NCI-H1105 treated with DMSO at 0.1 percent for 48 hours (cell line): Measurements from ENCODE around the gene OR8G5.
"Not testable (repeated sequence)": the region's sequence is repeated elsewhere in the genome, so short reads cannot be mapped to it uniquely, and the experiment has no call there.

ENCODE experiments used
- DNase-seq: peaks from one replicate; lab custom pipeline; 2025; lab: John Stamatoyannopoulos, UW

The OR8G5 gene

DNA sequence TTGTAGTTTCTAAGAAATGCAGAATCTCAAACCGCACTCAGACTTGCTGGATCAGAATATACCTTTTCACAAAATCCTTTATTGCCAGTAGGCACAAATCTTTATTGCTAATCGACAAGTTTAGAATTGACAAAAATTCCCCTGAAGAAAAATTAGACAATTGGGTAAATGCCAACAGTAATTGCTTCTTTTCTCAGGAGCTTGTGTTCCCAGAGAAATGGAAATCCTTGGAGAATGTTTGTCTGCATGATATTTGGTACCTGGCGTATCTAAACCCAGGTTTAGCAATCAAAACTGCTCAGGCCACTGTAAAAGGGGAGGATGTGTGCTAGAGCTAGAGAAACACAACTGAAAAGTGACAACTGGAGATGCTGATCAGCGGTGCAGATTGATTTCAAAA is at the start of gene OR8G5:
Gene OR8G5, plus strand, starts transcription at position 301 of the 400 bp plus-strand sequence. CDS start 8,556 bp downstream, outside the sequence.
- DNase-seq = no peak

- DNase-seq = no peak
Observed at GRCh38 chr11:124207102-124207792, 48.9 kb upstream of the OR8G5 start.

DNA sequence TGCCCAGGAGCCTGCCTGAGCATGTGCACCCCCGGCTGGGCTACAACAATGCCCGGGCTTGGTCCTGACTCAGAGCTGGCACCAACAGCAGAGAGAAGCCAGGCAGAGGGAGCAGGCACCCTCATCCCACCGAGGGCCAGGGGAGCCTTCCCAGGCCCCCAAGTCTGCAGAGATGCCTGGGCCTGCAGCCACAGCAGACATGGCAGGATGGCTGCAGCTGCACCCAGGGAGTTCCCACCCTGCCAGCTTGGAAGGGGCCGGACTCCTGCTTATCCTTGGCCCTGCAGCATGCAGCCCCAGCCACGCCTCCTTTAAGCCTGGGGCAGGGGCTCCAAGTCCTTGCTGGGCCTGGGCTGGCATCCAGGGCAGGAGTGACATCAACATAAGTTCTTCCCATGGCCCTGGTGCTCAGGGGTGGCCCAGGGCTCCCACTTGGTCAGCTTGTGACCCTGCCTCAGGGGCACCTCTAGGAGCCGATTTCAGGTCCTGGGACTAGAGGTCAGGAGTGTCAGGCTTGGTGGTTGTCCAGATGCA is 46.3 kb upstream of the OR8G5 start:
- no peak for DNase-seq

DNA sequence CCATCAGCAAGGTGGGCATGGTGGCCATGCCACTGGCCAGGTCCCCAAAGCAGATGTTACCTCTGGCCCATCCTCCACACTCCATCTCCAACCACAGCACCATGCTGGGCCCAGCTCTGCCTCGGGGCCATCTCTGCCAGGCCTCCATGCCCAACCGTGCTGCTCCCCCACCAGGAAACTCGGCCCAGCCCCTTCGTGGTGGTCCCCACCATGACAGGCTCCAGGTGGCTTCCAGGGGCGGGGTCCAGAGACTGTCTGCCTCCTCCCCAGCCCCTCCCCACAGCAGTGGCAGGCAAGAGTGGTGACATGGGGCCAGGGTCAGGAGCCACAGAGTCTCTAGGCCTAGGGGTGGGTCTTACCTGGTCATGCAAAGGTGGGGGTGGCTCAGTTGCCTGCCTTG is 45.8 kb upstream of the OR8G5 start:
- DNase-seq = no peak

DNA sequence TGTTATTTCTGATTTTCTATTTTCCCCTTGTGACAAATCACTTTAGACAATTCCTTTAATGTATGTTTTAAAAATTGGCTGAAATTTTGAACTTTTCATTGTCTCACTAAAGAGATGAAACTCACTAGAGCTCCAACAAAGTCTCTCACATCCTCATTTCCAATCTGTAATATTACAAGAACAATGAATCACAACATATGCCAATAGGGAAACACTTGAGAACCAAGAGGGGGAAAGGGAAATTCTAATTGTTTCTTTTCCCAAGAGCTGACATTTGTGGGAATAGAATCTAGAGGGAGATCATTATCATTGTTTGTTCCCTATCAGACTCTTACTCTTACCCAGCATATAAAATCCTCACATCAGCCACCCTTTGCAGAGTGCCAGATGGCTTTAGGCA is 44.9 kb upstream of the OR8G5 start:
- no peak for DNase-seq

- DNase-seq = no peak
Observed at GRCh38 chr11:124214027-124214426, 42.1 kb upstream of the OR8G5 start.

- no peak for DNase-seq
Observed at GRCh38 chr11:124219126-124219525, 37.0 kb upstream of the OR8G5 start.

DNA sequence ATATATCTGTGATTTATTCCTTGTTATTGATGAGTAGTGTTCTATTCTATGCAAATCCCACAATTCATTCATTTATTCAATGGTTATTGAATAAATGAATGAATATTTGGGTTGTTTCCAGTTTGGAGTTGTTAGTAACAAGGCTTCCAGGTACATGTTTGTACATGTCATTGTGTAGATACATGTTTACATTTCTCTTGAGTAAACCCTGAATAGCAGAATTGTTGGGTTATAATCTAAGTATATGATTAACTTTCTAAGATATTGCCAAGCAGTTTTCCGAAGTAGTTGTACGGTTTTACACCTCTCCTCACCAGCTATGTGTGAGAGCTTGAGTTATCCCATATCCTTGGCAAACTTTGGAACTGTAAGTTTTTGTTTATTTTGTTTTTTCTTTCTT is 33.8 kb upstream of the OR8G5 start:
- DNase-seq = no peak

DNA sequence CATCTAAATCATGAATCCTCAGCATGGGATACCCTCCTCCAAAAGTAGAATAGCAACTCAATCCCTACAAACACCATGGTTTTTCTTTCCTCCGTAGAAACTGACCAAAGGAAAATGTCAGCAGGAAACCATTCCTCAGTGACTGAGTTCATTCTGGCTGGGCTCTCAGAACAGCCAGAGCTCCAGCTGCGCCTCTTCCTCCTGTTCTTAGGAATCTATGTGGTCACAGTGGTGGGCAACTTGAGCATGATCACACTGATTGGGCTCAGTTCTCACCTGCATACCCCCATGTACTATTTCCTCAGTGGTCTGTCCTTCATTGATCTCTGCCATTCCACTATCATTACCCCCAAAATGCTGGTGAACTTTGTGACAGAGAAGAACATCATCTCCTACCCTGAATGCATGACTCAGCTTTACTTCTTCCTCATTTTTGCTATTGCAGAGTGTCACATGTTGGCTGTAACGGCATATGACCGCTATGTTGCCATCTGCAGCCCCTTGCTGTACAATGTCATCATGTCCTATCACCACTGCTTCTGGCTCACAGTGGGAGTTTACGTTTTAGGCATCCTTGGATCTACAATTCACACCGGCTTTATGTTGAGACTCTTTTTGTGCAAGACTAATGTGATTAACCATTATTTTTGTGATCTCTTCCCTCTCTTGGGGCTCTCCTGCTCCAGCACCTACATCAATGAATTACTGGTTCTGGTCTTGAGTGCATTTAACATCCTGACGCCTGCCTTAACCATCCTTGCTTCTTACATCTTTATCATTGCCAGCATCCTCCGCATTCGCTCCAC is 31.4 kb upstream of the OR8G5 start:
- not testable (repeated sequence) for DNase-seq

- DNase-seq = no peak
Observed at GRCh38 chr11:124225471-124225870, 30.7 kb upstream of the OR8G5 start.

DNA sequence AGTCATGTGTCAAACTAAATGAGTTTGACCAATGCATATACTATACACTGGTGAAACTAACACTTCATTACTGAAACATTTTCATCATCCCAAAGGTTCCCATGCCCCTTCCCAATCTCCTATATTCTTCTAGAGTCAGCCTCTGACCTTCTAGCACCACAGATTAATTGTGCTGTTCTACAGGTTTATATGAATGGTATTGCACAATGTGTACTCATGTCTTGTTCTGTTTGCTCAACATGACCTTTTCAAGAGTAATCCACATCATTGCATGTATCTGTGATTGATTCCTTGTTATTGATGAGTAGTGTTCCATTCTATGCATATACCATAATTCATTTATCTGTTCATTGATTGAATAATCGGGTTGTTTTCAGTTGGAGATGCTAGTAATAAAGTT is 22.8 kb upstream of the OR8G5 start:
- DNase-seq = no peak

GRCh38 chr11:124238512-124238911 is 17.7 kb upstream of the OR8G5 start:
- no peak for DNase-seq

DNA sequence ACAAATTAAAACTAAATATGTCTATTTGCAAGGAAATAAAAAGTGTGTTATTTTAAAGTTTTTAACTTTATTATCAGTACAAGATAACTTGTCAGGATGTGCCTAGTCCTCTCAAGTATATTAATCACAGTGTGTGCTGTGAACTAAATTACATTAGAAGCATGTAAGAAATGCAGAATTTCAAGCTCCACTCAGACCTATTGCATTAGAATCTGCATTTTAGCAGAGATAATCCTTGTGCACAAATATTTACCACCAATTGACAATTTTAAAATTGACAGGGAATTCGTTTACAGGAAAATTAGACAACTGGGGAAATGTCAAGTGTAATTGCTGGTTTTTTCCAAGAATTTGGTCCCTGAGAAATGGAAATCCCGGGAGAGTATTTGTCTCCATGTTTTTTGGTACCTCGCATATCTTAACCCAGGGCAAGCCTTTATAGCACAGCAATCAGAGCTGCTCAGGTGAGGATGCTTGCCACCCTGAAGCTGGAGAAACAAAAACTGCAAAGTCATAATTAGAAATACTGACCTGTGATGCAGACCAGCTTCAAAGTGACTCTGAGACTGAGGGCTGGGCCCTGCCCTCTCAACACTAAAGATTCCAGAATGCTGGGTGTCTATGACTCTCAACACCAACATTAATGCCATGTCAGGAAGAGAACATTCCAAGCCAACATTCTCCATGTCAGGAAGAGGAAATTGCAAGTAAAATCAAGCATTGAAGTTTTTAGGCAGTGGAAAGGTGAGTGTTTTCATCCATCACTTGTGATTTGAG is 15.4 kb upstream of the OR8G5 start, which contains the start of gene OR8G1:
Gene OR8G1, plus strand, starts transcription at position 475 of the 777 bp plus-strand sequence. CDS start 8,581 bp downstream, outside the sequence.
- no peak for DNase-seq

DNA sequence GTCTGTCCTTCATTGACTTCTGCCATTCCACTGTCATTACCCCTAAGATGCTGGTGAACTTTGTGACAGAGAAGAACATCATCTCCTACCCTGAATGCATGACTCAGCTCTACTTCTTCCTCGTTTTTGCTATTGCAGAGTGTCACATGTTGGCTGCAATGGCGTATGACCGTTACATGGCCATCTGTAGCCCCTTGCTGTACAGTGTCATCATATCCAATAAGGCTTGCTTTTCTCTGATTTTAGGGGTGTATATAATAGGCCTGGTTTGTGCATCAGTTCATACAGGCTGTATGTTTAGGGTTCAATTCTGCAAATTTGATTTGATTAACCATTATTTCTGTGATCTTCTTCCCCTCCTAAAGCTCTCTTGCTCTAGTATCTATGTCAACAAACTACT is 6.3 kb upstream of the OR8G5 start:
- not testable (repeated sequence) for DNase-seq

GRCh38 chr11:124265041-124265440 is 8.9 kb downstream of the OR8G5 start:
- DNase-seq = not testable (repeated sequence)

DNA sequence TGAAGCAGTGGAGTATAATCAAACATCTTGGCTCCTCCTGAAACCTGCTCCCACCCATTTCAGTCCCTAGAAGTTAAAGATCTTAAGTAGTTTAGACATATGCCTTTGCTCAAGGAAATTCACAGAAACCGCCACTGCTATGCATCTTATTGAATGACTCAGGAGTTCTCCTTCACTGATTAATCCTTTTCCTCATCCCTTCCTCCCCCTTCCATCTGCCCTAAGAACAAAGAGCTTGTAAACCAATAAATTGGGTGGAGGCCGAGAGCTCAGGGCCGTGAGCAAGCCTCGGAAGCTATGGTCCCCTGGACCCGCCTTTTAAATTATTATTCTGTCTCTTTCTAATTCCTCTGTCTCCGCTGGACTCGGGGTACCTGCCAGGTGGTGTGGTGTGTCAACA is 14.7 kb downstream of the OR8G5 start:
- DNase-seq = not testable (repeated sequence)

DNA sequence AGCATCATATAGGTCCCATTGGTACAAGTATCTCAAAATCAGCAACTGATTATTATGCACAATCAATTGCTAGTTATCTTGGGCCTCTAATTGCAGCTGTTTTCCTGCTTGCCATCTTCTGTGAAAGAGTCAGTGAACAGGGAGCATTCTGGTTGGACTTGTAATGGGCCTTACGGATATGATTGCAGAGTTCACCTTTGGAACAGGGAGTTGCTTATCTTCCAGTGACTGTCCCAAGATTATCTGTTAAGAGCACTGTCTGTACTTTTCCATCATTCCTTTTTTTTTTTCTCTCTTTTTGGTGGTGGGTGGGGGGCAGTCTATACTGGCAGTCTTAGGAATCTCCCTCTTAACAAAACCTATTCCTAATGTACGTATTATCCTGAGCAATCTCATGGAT is 17.8 kb downstream of the OR8G5 start:
- no peak for DNase-seq

- DNase-seq = no peak
Observed at GRCh38 chr11:124276081-124276480, 19.9 kb downstream of the OR8G5 start.

DNA sequence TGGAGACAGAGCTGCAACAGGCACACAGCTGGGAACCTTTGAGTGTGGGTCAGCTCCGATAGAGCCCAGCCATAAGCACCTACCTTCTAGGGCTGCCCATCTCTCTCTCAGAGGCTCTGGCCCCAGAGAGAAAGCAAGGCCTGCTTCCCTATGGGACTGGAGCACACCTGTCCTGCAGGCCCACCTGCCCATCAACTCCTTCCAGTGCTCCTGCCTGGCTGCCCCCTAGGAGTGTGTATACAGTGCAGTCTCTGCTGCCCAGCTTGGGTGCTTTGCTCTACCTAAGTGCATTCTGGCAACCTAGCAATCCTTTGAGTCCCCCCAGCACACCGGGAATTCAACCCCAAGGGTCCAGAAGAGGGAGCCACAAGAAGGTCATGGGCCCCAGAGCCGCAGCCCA is 21.0 kb downstream of the OR8G5 start:
- DNase-seq = no peak

- no peak for DNase-seq
Observed at GRCh38 chr11:124277804-124278203, 21.6 kb downstream of the OR8G5 start.

DNA sequence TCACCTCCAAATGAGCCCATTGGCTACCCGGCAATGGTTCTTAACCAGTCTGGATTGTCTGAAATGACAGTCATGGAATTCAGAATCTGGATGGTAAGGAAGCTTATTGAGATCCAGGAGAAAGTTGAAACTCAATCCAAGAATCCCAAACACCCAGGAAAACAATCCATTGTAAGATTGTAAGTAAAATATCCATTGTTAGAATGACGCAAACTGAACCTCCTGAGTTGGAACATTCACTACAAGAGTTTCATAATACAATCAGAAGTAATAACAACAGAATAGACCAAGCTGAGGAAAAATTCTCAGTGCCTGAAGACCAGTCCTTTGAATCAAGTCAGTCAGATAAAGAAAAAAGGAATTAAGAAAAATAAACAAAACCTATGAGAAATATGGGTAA is 22.1 kb downstream of the OR8G5 start:
- no peak for DNase-seq

DNA sequence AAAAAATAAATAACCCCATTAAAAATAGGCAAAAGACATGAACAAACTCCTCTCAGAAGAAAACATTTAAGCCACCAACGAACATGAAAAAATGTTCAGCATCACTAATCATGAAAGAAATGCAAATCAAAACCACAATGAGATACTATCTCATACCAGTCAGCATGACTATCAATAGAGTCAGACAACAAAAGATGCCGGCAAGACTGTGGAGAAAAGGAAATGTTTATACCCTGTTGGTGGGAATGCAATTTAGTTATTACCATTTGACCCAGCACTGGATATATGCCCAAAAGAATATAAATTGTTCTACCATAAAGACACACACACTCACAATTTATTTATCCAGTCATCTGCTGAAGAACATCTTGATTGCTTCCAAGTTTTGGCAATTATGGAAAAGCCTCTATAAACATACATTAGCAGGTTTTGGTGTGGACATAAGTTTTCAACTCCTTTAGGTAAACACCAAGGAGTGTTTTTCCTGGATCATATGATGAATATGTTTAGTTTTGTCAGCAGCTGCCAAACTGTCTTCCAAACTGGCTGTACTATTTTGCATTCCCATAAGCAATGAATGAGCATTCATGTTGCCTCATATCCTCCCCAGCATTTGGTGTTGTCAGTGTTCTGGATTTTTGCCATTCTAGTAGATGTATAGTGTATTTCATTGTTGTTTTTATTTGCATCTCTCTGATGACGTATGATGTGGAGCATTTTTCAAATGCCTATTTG is 29.6 kb downstream of the OR8G5 start:
- peak; percentile 62 for DNase-seq
